Activated CD8-positive, alpha-beta memory T cell treated with anti-CD3 and anti-CD28 coated beads for 36 hours (primary cell): ENCODE measurements around the gene HSD17B8. TPM values are rescaled to one million over a fixed set of nuclear protein-coding genes. Genes with fewer than 3 reads are reported as not detected.

ENCODE experiments used
- CTCF ChIA-PET: fragments of 350-600 bp; sonication (Branson Sonifier 250); formaldehyde crosslinking; loops from one replicate; lab custom pipeline; 2021; ENCODE audit warnings: antibody characterized with exemption; lab: Charles Lee
- POLR2A ChIA-PET: fragments of 350-600 bp; sonication (Branson Sonifier 250); formaldehyde crosslinking; loops from one replicate; lab custom pipeline; 2021; ENCODE audit warnings: antibody characterized with exemption; lab: Charles Lee
- total RNA-seq, 2 experiments: library from RNA; stranded (reverse); gene quantifications; one replicate each; pipeline ENCODE4 v1.2.3, GENCODE V29; 2021

Gene HSD17B8
- total RNA-seq = 10 to 100 TPM; 20.6 to 25.4 TPM

GRCh38 chr6:33204415-33205190 lies at the start of gene HSD17B8:
TSS of gene HSD17B8 (plus strand) at chr6:33204655. CDS start at chr6:33204669, 14 bp downstream.
- POLR2A ChIA-PET = interaction anchor here (0.5 to 1.6 kb wide), 7 partner anchors 21 to 233 kb away, joined by 3 to 10 read pairs (median 4); partner anchors contain the start of gene HLA-DPA1
- CTCF ChIA-PET = interaction anchor here (0.6 to 2.3 kb wide), 8 partner anchors 23 to 77 kb away, joined by 3 to 15 read pairs (median 4); partner anchors contain the start of genes B3GALT4, RPS18 and VPS52

DNA sequence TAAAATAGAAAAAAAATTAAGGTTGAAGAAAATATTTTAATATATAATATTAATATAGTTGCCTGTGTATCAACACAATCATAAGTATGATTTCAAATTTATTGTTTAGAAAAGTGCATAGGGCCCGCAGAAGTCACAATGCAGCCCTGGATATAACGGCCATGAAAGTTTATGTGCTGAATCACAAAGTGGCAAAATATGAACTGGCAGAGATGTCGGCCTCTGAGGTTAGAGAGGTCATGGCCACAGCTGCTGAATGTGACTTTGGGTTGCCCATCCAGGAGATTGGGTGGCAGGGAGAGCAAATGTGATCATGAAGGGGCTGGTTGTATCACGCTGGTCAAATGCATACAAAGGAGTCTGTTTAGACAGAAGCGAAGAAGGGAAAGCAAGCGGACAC lies 47.9 kb upstream of the HSD17B8 start:
- ChIA-PET CTCF (no interaction called here), POLR2A (no interaction called here)

DNA sequence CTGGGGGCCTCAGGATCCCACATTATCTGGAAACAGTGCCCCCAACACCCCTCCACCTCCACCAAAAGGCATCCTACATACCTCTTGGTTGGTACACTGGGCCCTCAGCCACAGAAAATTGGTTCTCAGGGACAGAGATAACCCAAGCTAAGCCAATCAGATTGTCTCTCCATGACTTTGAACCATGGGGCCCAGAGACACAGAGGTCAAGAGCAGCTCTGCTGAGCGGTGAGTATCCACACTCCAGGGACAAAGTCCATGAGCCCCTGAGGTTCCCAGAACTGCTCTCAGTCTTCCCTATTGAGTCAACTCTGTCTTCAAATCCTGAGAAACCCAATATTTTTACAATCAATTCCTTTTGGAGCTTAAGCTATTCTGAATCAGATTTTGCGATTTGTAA lies 47.5 kb upstream of the HSD17B8 start:
- ChIA-PET POLR2A (no interaction called here), CTCF (interaction anchor here (0.9 kb wide), 1 partner anchor 91 kb away, joined by 3 read pairs; no protein-coding TSS in a partner anchor)

DNA sequence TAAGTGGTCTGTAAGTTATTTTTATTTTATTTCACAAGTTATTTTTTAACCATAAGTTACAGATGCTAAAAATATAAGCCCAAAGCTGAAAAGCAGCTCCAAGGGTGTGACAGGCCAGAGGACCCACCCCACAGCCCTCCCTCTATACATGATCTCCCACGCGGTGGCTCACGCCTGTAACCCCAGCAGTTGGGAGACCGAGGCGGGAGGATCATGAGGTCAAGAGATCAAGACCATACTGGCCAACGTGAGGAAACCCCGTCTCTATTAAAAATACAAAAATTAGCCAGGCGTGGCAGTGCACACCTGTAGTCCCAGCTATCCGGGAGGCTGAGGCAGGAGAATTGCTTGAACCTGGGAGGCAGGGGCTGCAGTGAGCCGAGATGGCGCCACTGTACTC lies 44.4 kb upstream of the HSD17B8 start:
- ChIA-PET CTCF (interaction anchor here (0.6 to 1.7 kb wide), 5 partner anchors 12 to 275 kb away, joined by 3 to 4 read pairs (median 3); no protein-coding TSS in a partner anchor), POLR2A (no interaction called here)

DNA sequence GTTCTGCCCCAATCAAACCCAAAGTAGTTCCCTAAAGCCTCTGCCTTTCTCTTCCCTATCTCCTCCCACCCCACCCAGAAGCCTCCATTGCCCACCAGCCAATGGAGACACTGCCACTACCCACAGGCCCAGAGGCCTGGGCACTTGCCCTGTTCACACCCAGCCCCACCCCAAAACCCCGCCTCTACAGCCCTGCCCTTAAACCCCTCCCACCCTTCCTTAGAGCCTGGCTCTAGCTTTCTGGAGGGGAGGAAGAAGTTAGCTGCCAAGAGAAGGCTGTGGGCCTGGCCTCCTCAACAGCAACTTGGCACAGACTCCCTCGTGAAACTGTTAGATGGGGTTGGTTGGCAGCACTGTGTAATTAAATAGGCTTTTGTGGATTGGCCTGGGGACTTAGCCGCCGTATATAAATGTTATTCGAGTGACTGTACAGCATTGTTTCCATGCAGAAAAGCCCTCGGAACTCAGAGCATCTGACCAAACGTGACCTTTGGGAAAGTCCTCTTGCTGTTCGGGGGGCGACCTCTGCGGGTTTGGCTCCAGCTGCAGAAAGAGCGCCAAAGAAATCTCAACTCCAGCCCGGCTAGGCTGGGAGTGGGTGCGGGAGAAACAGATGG lies 43.6 kb upstream of the HSD17B8 start:
- ChIA-PET CTCF (interaction anchor here (0.7 to 2.4 kb wide), 6 partner anchors 13 to 88 kb away, joined by 3 to 21 read pairs (median 4); no protein-coding TSS in a partner anchor), POLR2A (no interaction called here)

DNA sequence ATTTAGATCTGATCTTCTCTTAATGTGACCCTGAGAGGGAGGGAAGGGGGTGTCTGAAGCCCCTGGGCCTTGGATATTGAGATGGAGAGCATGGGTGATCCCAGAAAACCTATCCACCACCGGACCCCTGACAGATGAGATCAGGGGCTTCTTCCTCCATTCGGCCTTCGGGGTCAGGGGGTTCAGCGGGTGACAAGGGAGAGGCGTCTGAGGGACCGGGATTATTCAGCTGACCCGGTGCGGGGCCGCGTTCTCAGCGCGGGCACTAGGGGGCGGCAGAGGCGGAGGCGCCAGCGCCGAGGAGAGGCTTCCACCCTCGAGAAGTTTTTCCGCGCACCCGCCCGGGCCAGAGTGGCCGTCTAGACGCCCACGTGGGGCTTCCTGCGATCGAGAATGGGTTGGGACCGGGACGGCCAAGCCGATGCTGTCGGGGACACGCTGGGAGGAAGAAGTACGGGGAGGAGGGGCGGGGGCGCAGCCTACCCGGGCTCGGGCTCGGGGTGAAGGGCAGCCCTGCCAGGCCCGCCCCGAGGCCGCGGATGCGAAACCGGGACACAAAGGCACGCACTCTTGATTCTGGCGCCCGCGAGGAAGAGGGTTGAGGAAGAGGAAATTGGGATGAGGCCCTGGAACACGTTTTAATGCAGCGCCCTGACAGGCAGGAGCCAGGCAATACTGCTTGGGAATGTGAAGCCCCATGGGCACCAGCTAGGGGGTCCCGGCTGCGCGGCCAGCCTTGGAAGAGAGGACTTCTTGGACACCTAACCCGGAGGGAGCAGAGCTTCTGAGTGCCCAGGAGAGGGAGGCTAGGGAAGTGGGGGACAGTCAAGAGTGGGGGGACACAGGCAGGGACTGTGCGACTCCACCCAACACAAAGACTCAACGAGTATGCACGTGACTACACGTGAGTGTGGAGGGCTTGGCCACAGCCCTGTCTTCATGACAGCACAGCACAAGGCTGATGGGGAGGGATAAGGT lies 42.8 kb upstream of the HSD17B8 start:
- CTCF ChIA-PET = interaction anchor here (0.7 to 2.4 kb wide), 8 partner anchors 10 to 87 kb away, joined by 3 to 21 read pairs (median 4); no protein-coding TSS in a partner anchor
- POLR2A ChIA-PET = no interaction called here

DNA sequence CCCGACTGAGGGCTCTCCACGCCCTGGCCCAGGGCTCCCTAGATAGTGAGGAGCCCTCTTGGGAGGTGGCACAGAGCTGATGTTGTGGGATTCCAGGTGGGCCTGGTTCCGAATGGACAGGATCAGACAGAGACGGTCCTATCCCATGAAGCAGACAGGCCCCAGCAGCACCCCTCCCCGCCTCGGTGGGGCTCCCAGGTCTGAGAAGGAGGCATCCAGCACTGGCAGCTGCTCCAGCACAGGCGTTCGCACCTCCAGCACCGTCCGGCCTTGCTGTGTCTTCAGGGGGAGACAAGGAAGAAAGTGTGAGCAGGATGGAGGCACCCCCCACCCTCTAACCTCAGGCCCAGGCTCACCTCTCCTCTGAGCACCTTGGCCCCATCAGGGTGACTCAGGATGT lies 40.9 kb upstream of the HSD17B8 start:
- CTCF ChIA-PET = interaction anchor here (1.0 to 1.7 kb wide), 3 partner anchors 10 to 85 kb away, joined by 4 to 5 read pairs (median 4); no protein-coding TSS in a partner anchor
- POLR2A ChIA-PET = interaction anchor here (0.9 kb wide), 1 partner anchor 85 kb away, joined by 4 read pairs; no protein-coding TSS in a partner anchor

GRCh38 chr6:33164176-33164575 lies 40.3 kb upstream of the HSD17B8 start:
- CTCF ChIA-PET = interaction anchor here (1.0 to 1.7 kb wide), 3 partner anchors 10 to 84 kb away, joined by 4 to 5 read pairs (median 4); no protein-coding TSS in a partner anchor
- POLR2A ChIA-PET = interaction anchor here (0.9 kb wide), 1 partner anchor 84 kb away, joined by 4 read pairs; no protein-coding TSS in a partner anchor

GRCh38 chr6:33164665-33165373 lies 39.6 kb upstream of the HSD17B8 start:
- ChIA-PET CTCF (interaction anchor here (1.0 to 1.7 kb wide), 2 partner anchors 40 to 84 kb away, joined by 4 to 5 read pairs; no protein-coding TSS in a partner anchor), POLR2A (no interaction called here)

- ChIA-PET CTCF (no interaction called here), POLR2A (no interaction called here)
Measured at GRCh38 chr6:33165581-33166258, 38.7 kb upstream of the HSD17B8 start.

- ChIA-PET CTCF (no interaction called here), POLR2A (no interaction called here)
Measured at GRCh38 chr6:33166363-33166762, 38.1 kb upstream of the HSD17B8 start.

DNA sequence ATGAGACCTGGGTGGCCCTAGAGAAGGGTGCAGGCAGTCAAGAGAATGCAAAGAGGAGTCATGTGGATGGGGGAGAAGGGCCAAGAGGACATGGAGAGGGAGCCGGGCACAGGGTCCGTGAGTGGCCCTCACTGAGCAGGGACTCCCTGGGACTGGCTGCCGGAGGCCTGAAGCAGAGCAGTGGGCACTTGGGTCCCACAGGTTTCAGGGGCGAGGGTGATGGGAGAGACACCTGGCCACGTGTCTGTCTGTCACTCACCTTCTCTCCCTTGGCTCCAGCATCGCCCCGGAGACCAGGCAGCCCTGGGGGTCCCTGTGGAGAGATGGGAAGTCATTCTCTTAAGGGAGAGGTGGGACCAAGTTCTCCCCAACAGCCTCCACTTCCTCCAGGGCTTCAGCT lies 37.6 kb upstream of the HSD17B8 start:
- ChIA-PET CTCF (no interaction called here), POLR2A (no interaction called here)

- POLR2A ChIA-PET = interaction anchor here (0.5 kb wide), 1 partner anchor 83 kb away, joined by 4 read pairs; no protein-coding TSS in a partner anchor
- CTCF ChIA-PET = interaction anchor here (1.1 kb wide), 1 partner anchor 30 kb away, joined by 4 read pairs; no protein-coding TSS in a partner anchor
Measured at GRCh38 chr6:33167374-33168283, 36.8 kb upstream of the HSD17B8 start.

- ChIA-PET POLR2A (no interaction called here), CTCF (interaction anchor here (1.1 kb wide), 1 partner anchor 29 kb away, joined by 4 read pairs; no protein-coding TSS in a partner anchor)
Measured at GRCh38 chr6:33168284-33168601, 36.2 kb upstream of the HSD17B8 start.

- ChIA-PET CTCF (no interaction called here), POLR2A (no interaction called here)
Measured at GRCh38 chr6:33168639-33169038, 35.8 kb upstream of the HSD17B8 start.
